ENCODE data around the gene CAMK1D. TPM values are rescaled to one million over a fixed set of nuclear protein-coding genes. Genes with fewer than 3 reads are reported as not detected.

The CAMK1D gene
- total and polyA plus RNA-seq, 2 experiments from 2014 or later: 4.6 to 7.2 TPM

GRCh38 chr10:12823328-12823727 lies 474.0 kb downstream of the CAMK1D start:
- Histone ChIP-seq H3K27me3 (ENCODE audit: insufficient read depth) (no peaks in the 10 kb centered on the region), H3K9me2 (ENCODE audit: insufficient read depth) (no peaks in the 10 kb centered on the region), H3F3A (replicated peaks; ENCODE audit: low read depth) (no peaks in the 10 kb centered on the region), H3K4me2 (no peak overlapping the region), H3K4me3 (no peak overlapping the region), H3K27ac (ENCODE audit: low read depth) (no peak overlapping the region), H3K79me2 (replicated peaks; ENCODE audit: insufficient read depth) (no peaks in the 10 kb centered on the region), H3K36me3 (ENCODE audit: insufficient read depth) (no peaks in the 10 kb centered on the region), H3K4me1 (ENCODE audit: insufficient read depth) (no peaks in the 10 kb centered on the region), H4K20me1 (replicated peaks; ENCODE audit: insufficient read depth) (no peaks in the 10 kb centered on the region), H2AFZ (no peak overlapping the region)
- no peak overlapping the region for H3K27ac Mint-ChIP-seq
- no peaks in the 10 kb centered on the region for H3K9me3 Mint-ChIP-seq
- H3K27me3 Mint-ChIP-seq (ENCODE audit: insufficient read depth, low read depth, poor library complexity): peaks cover 11% of the 10 kb centered on the region
- DNase-seq (ENCODE audit: low spot score) (no peak), ATAC-seq (no peak)
- H3K4me3 Mint-ChIP-seq: no peak overlapping the region
- H3K36me3 Mint-ChIP-seq (ENCODE audit: low read depth): peaks cover 3% of the 10 kb centered on the region; the same call in 1 of the 3 replicates
- TF ChIP-seq ETS1 (IDR thresholded peaks at IDR 0.05): no peak
- no peak for TF ChIP-seq ZNF462 (CRISPR knock-in tag; IDR thresholded peaks at IDR 0.05)
- no peak for TF ChIP-seq CTCF (conservative IDR thresholded peaks at IDR 0.05; ENCODE audit: low read depth in 2 of 2)
- no peak for TF ChIP-seq ZNF331 (CRISPR knock-in tag; IDR thresholded peaks at IDR 0.05; ENCODE audit: low read depth)
- no peak for TF ChIP-seq POLR2AphosphoS5 (IDR thresholded peaks at IDR 0.05; ENCODE audit: low read depth)
- TF ChIP-seq EZH2phosphoT487 (IDR thresholded peaks at IDR 0.05; ENCODE audit: unreplicated experiment): no peak
- no peak for TF ChIP-seq EZH2 (IDR thresholded peaks at IDR 0.05; ENCODE audit: low read depth, unreplicated experiment)
- no peak for TF ChIP-seq JUNB (IDR thresholded peaks at IDR 0.05; ENCODE audit: unreplicated experiment)
- no peak for TF ChIP-seq STAT1 (IDR thresholded peaks at IDR 0.05; ENCODE audit: unreplicated experiment)
- no peak for TF ChIP-seq ZNF114 (CRISPR knock-in tag; IDR thresholded peaks at IDR 0.05)
- TF ChIP-seq NANOG (IDR thresholded peaks at IDR 0.05; ENCODE audit: borderline replicate concordance): no peak
- no peak for TF ChIP-seq CREB1 (CRISPR knock-in tag; IDR thresholded peaks at IDR 0.05; ENCODE audit: low read depth)
- no peak for TF ChIP-seq REST (IDR thresholded peaks at IDR 0.05; ENCODE audit: unreplicated experiment)
- peaks cover 10% of the 10 kb centered on the region for H3K4me1 Mint-ChIP-seq
